Right kidney (tissue), 1 donor: ENCODE measurements around the gene LAMA5.
"Not testable (repeated sequence)": the region's sequence is repeated elsewhere in the genome, so short reads cannot be mapped to it uniquely, and the experiment has no call there.

Experiments
- DNase-seq: peaks from one replicate; pipeline ENCODE4 v3.0.0-alpha.2; 2016

The LAMA5 gene

GRCh38 chr20:62390317-62391164 lies 23.4 kb upstream of the LAMA5 start:
- DNase-seq: no peak

GRCh38 chr20:62389601-62390087 lies 22.5 kb upstream of the LAMA5 start:
- DNase-seq: no peak

GRCh38 chr20:62388839-62389600 lies 21.9 kb upstream of the LAMA5 start:
- DNase-seq: no peak

- no peak for DNase-seq
Observed at GRCh38 chr20:62387933-62388635, 21.0 kb upstream of the LAMA5 start.

- DNase-seq: no peak
Observed at GRCh38 chr20:62387219-62387913, 20.3 kb upstream of the LAMA5 start.

GRCh38 chr20:62386383-62387218 lies 19.5 kb upstream of the LAMA5 start, which contains the start of gene RPS21:
Gene RPS21, plus strand, starts transcription at chr20:62387103. Its CDS starts 236 bp downstream, at chr20:62387339.
- peak; percentile 84 for DNase-seq

GRCh38 chr20:62382306-62383198 lies 15.4 kb upstream of the LAMA5 start:
- peak; percentile 63 for DNase-seq

- no peak for DNase-seq
Observed at GRCh38 chr20:62381842-62382241, 14.7 kb upstream of the LAMA5 start.

GRCh38 chr20:62381202-62381797 lies 14.2 kb upstream of the LAMA5 start:
- DNase-seq: no peak

GRCh38 chr20:62378215-62378614 lies 11.1 kb upstream of the LAMA5 start:
- no peak for DNase-seq

GRCh38 chr20:62377615-62378178 lies 10.6 kb upstream of the LAMA5 start:
- peak; percentile 25 for DNase-seq

- no peak for DNase-seq
Observed at GRCh38 chr20:62377064-62377461, 10.0 kb upstream of the LAMA5 start.

- DNase-seq: peak; percentile 75
Observed at GRCh38 chr20:62376112-62377063, 9.3 kb upstream of the LAMA5 start.

- peak; percentile 34 for DNase-seq
Observed at GRCh38 chr20:62374331-62375152, 7.4 kb upstream of the LAMA5 start.

- not testable (repeated sequence) for DNase-seq
Observed at GRCh38 chr20:62373631-62374179, 6.6 kb upstream of the LAMA5 start.
